ENCODE data around the gene ARTN.

Gene ARTN, protein sequence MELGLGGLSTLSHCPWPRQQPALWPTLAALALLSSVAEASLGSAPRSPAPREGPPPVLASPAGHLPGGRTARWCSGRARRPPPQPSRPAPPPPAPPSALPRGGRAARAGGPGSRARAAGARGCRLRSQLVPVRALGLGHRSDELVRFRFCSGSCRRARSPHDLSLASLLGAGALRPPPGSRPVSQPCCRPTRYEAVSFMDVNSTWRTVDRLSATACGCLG

DNA sequence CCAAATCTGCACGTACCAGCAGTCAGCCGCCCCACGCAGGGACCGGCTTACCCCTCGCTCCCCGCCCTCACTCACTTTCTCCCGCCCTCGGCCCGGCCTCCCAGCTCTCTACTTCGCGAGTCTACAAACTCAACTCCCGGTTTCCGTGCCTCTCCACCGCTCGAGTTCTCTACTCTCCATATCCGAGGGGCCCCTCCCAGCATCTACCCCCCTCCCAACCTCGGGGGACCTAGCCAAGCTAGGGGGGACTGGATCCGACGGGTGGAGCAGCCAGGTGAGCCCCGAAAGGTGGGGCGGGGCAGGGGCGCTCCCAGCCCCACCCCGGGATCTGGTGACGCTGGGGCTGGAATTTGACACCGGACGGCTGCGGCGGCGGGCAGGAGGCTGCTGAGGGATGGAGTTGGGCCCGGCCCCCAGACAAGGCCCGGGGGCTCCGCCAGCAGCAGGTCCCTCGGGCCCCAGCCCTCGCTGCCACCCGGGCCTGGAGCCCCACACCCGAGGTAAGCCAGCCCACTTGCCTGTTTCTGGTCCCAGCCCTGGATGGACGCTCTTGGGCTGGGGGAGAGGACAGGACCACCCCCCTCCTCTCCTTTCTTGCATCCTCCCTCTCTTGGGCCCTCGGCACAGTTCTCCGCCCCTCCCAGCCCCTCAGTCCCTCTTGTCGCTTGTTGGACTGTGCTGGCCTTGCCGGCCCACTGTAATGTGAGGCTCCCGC, at the start of gene ARTN:
Gene ARTN, plus strand, starts transcription at position 416 of the 715 bp plus-strand sequence. CDS start 1,856 bp downstream, outside the sequence.
- in situ Hi-C loops (cut with HindIII; ENCODE audit: low pct_unique_long_range_greater_than_20kb, low sequenced_read_pairs), result no loop called here
- peak; percentile 55 to 60 for DNase-seq (ENCODE audit: low read depth in 1 of 2, low spot score in 1 of 2)
- TF ChIP-seq JUND (IDR thresholded peaks at IDR 0.05; ENCODE audit: low read depth), result no peak

DNA sequence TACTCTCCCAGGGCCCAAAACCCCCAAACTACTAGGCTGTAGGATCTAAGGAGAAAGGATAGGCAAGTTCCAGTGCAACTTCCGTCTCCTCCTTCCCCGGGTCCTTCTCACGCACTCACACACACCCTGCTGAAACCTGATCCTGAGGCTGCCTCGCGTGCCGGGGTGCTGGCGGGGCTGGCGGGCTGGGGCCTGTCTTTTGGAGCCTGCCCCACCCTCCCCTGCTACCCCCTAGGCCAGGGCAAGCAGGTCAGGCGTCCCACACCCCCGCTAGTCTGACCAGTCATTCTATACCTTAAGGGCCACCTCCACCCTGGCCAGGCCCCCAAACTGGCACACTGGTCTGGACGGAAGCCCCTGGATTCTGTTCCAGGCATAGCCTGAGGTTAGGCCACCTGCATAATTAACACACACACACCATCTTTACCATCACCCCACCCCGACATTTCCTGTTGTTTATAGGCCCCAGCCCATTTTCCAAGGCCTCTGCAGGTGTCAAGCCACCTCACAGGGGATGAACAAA, 48.3 kb upstream of the ARTN start:
- TF ChIP-seq JUND (IDR thresholded peaks at IDR 0.05; ENCODE audit: low read depth), result no peak
- in situ Hi-C loops (cut with HindIII; ENCODE audit: low pct_unique_long_range_greater_than_20kb, low sequenced_read_pairs), result no loop called here
- no peak for DNase-seq (ENCODE audit: low read depth in 1 of 2, low spot score in 1 of 2)

DNA sequence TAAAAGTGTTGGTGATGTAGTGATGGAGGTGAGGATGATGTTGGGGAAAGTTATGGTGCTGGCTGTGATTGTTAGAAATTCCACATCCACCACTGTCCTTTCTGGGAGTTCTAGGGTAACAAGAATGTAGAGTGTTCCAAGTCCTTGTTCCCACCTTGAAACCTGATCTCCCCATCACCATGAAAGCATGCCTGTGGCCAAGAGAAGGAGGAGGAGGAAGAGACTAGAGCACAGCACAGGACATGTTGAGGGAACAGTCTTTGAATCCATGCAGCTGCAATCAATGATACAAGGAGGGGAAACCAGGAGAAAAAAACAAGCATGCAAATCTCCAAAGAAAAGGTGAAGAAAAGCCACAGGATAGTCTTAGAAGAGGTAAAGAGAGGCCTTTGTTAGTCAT, 45.9 kb upstream of the ARTN start:
- DNase-seq (ENCODE audit: low read depth in 1 of 2, low spot score in 1 of 2), result no peak
- TF ChIP-seq JUND (IDR thresholded peaks at IDR 0.05; ENCODE audit: low read depth), result no peak
- in situ Hi-C loops (cut with HindIII; ENCODE audit: low pct_unique_long_range_greater_than_20kb, low sequenced_read_pairs), result no loop called here

DNA sequence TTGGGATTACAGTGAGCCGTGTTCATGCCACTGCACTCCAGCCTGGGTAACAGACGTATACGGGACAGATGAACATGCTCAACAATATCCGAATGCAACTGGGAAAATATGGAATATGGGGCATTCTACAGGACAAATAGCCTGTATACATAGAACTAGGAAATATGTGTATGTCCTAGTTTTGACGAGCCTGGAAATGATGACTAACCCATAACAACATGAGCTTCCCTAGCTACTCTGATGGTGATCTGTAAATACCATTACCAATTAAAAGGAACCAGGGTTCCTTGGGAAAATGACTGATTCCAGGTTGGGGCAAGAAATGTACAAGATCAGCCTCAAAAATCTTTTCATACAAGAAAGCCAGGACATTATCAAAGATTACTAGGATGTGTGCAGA, 42.8 kb upstream of the ARTN start:
- in situ Hi-C loops (cut with HindIII; ENCODE audit: low pct_unique_long_range_greater_than_20kb, low sequenced_read_pairs), result no loop called here
- DNase-seq (ENCODE audit: low read depth in 1 of 2, low spot score in 1 of 2), result no peak
- TF ChIP-seq JUND (IDR thresholded peaks at IDR 0.05; ENCODE audit: low read depth), result no peak

DNA sequence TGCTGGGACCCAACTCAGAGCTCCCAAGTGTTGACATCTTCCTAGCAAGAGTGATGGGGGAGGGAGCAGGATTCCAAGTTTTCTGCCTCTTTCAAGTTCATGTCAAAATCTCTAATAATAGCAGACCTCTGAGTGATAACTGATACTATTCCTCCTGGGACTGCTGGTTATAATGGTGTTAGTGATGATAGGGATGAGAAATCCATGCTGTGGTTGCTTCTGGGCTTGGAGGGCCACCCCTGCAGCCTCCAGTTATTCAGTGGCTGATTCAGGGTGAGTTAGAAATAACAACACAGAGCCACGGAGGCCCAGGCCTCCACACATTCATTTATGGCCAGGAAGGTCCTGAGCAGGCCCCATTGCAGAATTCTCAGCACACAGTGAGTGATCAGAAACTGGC, 40.6 kb upstream of the ARTN start:
- TF ChIP-seq JUND (IDR thresholded peaks at IDR 0.05; ENCODE audit: low read depth), result no peak
- DNase-seq (ENCODE audit: low read depth in 1 of 2, low spot score in 1 of 2), result no peak
- in situ Hi-C loops (cut with HindIII; ENCODE audit: low pct_unique_long_range_greater_than_20kb, low sequenced_read_pairs), result no loop called here

DNA sequence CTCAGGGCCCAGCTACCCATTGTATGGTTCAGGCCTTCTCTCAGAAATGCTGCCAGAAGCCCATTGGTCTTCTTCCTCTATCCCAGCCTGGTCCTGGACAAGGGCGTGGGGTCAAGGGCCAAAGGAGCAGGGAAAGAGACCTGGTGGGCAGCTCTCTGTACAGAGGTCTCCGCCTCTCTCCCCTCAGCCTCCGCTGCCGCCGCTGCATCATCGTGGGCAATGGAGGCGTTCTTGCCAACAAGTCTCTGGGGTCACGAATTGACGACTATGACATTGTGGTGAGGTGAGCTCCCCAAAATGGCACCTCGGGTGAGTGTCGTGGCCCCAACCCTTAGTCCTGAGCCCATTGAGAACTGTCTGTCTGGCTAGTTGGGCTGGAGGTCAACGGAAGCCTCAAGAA, 34.6 kb upstream of the ARTN start:
- no peak for DNase-seq (ENCODE audit: low read depth in 1 of 2, low spot score in 1 of 2)
- in situ Hi-C loops (cut with HindIII; ENCODE audit: low pct_unique_long_range_greater_than_20kb, low sequenced_read_pairs), result no loop called here
- TF ChIP-seq JUND (IDR thresholded peaks at IDR 0.05; ENCODE audit: low read depth), result no peak

DNA sequence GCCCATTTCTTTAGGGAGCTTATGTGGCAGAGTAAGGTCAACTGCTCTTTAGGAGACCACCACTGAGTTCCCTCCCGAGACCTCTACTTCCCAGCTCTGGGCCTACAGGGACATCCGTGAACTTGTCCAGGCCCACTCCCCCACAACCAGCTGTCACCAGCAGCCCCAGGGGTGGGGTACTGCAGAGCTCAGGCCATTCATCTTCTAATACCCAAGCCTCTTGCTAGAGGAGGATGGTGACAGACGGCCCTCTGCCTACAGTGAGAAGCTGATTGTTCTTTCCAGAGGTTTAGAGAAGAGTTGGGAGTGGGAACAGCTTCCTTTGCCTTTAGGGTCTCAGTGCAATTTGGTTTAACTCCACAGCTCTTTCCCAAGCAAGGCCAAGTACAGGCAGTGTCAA, 33.2 kb upstream of the ARTN start:
- no peak for TF ChIP-seq JUND (IDR thresholded peaks at IDR 0.05; ENCODE audit: low read depth)
- in situ Hi-C loops (cut with HindIII; ENCODE audit: low pct_unique_long_range_greater_than_20kb, low sequenced_read_pairs), result no loop called here
- DNase-seq (ENCODE audit: low read depth in 1 of 2, low spot score in 1 of 2), result no peak

DNA sequence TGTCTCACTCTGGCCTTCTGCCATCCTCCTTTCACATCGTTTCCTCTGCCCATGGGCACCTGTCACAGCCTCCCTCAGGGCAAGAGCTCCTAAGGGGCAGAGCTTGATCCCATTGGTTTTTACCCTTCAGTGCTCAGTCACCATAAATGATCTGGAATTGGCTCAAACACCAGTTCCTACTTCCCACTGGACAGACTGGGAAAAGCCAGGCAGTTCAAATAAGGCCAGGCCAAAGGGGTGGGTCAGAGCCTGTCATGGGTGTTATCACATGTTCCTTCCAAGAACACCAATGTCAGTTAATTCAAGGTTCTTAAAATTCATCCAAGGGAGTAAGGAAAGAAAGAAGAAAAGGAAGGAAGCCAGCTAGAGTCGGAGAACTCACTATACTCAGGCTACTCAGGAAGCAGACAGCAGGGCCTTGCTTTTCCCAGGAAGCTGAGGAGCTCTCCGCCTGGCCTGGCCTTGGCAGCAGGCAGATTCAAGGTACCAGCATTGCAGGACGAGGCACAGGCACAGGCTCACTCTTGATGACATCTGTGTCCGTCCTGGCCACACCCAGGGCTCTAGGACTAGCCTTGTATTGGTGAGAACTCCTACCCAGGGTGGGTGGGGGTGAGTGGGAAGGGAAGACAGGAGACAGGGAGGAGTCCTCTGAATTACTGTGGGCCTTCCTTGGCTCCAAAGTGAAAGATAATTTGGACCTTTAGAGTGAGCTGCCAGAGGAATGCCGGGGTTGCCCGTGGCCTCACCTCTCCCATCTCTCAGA, 32.2 kb upstream of the ARTN start:
- in situ Hi-C loops (cut with HindIII; ENCODE audit: low pct_unique_long_range_greater_than_20kb, low sequenced_read_pairs), result no loop called here
- DNase-seq (ENCODE audit: low read depth in 1 of 2, low spot score in 1 of 2), result no peak
- TF ChIP-seq JUND (IDR thresholded peaks at IDR 0.05; ENCODE audit: low read depth), result no peak

DNA sequence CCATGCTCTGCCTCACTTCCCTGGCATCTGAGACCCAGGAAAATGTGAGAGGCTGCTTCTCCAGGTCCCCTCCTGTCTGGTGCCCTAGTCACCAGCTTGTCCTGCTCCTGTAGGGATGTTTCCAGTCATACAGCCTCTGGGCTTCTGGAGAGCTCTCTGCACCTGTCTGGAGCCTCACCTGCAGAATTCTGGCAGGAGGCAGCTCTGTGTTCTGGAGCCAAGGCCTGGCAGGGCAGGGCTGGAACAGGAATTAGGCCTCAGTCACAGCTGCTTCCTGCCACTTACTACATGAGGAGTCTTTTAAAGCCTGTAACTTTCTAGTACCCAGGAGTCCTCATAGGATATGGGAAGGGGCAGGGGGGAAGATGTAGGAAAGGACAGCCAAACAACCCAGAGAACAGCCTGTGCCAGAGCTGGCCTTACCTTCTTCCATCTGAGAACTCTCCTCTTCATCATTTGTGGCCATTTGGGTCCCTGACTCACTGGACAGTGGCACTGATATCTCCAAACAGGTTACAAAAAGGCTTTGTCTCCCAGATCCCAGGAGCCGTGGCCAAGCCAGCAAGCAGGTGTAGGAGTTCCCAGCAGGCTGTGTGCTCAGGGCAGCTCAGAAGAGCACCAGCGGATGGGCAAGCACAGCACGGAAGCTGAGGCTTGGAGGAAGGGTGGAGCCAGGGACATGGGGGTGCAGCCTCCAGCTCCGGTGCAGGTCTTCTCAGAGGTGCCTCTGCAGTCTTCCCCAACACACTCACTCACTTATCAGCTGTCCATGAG, 31.4 kb upstream of the ARTN start:
- TF ChIP-seq JUND (IDR thresholded peaks at IDR 0.05; ENCODE audit: low read depth), result no peak
- in situ Hi-C loops (cut with HindIII; ENCODE audit: low pct_unique_long_range_greater_than_20kb, low sequenced_read_pairs), result no loop called here
- no peak for DNase-seq (ENCODE audit: low read depth in 1 of 2, low spot score in 1 of 2)

DNA sequence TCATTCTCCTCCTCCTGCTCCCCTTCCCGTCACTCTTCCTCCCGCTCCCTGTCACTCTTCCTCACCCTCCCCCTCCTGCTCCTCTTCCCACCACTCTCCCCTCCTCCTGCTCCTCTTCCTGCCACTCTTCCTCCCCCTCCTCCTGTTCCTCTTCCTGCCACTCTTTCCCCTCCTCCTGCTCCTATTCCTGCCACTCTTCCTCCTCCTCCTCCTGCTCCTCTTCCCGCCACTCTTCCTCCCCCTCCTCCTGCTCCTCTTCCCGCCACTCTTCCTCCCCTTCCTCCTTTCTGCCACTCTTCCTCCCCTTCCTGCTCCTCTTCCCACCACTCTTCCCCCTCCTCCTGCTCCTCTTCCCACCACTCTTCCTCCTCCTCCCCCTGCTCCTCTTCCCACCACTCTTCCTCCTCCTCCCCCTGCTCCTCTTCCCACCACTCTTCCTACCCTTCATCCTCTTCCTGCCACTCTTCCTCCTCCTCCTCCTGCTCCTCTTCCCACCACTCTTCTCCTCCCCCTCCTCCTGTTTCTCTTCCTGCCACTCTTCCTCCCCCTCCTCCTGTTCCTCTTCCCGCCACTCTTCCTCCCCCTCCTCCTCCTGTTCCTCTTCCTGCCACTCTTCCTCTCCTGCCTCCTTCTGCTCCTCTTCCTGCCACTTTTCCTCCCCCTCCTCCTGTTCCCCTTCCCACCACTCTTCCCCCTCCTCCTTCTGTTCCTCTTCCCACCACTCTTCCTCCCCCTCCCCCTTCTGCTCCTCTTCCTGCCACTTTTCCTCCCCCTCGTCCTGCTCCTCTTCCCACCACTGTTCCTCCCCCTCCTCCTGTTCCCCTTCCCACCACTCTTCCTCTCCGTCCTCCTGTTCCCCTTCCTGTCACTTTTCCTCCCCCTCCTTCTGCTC, 28.7 kb upstream of the ARTN start:
- in situ Hi-C loops (cut with HindIII; ENCODE audit: low pct_unique_long_range_greater_than_20kb, low sequenced_read_pairs), result no loop called here
- no peak for TF ChIP-seq JUND (IDR thresholded peaks at IDR 0.05; ENCODE audit: low read depth)
- DNase-seq (ENCODE audit: low read depth in 1 of 2, low spot score in 1 of 2), result no peak

DNA sequence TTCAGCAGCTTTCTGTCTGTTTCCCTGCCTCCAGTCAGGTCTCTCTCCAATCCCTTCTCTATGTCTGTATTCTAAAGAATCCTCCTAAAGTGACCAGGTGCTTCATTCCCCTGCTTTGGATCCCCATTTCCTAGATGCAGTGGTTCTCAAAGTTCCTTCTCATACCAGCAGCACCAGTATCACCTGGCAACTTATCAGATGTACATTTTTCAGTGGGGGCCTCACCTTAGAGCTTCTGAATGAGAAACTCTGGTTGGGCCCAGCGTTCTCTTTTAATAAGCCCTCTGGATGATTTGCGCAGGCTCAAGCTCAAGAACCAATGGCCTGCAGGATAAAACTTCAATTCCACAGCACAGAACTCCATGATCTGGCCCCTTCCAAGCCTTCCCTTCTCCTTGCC, 25.4 kb upstream of the ARTN start:
- TF ChIP-seq JUND (IDR thresholded peaks at IDR 0.05; ENCODE audit: low read depth), result no peak
- in situ Hi-C loops (cut with HindIII; ENCODE audit: low pct_unique_long_range_greater_than_20kb, low sequenced_read_pairs), result no loop called here
- DNase-seq (ENCODE audit: low read depth in 1 of 2, low spot score in 1 of 2), result no peak

Measured in T47D (cell line).